KMS-11 (cell line): ENCODE data around the gene B3GALNT1.

ENCODE experiments used
- H2AFZ ChIP-seq: fragments of 200-600 bp; sonication (generic); 2 replicates; pipeline ENCODE4 v1.6.1; 2016; ENCODE audit warnings: antibody characterized with exemption, mixed run types, low read depth
- H3K27ac ChIP-seq: fragments of 200-600 bp; sonication (generic); 2 replicates; pipeline ENCODE4 v1.6.1; 2016; ENCODE audit warnings: mild to moderate bottlenecking, mixed run types
- H3K27me3 ChIP-seq: fragments of 200-600 bp; sonication (generic); 2 replicates; pipeline ENCODE4 v1.6.1; 2017; ENCODE audit warnings: mild to moderate bottlenecking, low read depth, mixed run types, moderate library complexity; ENCODE audit not compliant: insufficient read depth
- H3K36me3 ChIP-seq: fragments of 200-600 bp; sonication (generic); 2 replicates; pipeline ENCODE4 v1.6.1; 2017; ENCODE audit warnings: mild to moderate bottlenecking, mixed run types; ENCODE audit not compliant: insufficient read depth
- H3K4me1 ChIP-seq: fragments of 200-600 bp; sonication (generic); 2 replicates; pipeline ENCODE4 v1.6.1; 2016; ENCODE audit warnings: mild to moderate bottlenecking, low read depth, mixed run types; ENCODE audit not compliant: poor library complexity, severe bottlenecking
- H3K4me2 ChIP-seq: fragments of 200-600 bp; sonication (generic); 2 replicates; pipeline ENCODE4 v1.7.0; 2016; ENCODE audit warnings: mild to moderate bottlenecking, mixed run types
- H3K4me3 ChIP-seq: fragments of 200-600 bp; sonication (generic); IDR thresholded peaks from 2 replicates; pipeline ENCODE4 v1.6.1; 2017; ENCODE audit warnings: low read depth, low read length, mixed read lengths; ENCODE audit not compliant: insufficient read depth
- H3K79me2 ChIP-seq: fragments of 200-600 bp; sonication (generic); 2 replicates; pipeline ENCODE4 v1.6.1; 2016; ENCODE audit warnings: low read depth, mixed run types; ENCODE audit not compliant: insufficient read depth
- H3K9ac ChIP-seq: fragments of 200-600 bp; sonication (generic); 2 replicates; pipeline ENCODE4 v1.6.1; 2016; ENCODE audit warnings: mild to moderate bottlenecking, mixed run types
- H4K20me1 ChIP-seq: fragments of 200-600 bp; sonication (generic); 2 replicates; pipeline ENCODE4 v1.6.1; 2016; ENCODE audit warnings: mild to moderate bottlenecking, mixed run types; ENCODE audit not compliant: insufficient read depth
- TF ChIP-seq, protein P1 (sequence below): fragments of 200-600 bp; sonication (generic); conservative IDR thresholded peaks from 2 replicates; pipeline ENCODE4 v1.6.1; 2017; ENCODE audit warnings: low read depth, mild to moderate bottlenecking, antibody characterized with exemption, low read length, moderate library complexity, mixed read lengths

B3GALNT1 gene

DNA sequence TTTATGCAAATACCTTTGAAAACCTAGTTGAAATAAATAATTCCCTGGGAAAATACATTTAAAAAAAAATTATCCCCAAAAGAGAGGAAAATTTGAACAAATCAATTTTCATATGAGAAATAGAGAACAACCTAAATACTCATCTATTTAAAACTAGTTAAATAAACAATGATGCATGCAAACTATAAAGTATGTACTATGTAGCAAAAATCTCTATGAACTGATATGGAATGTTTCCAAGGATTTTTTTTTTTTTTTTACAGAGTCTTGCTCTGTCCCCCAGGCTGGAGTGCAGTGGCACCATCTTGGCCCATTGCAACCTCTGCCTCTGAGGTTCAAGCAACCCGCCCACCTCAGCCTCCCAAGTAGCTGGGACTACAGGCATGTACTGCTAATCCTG, 27.2 kb upstream of the B3GALNT1 start:
- H3K36me3 ChIP-seq = no peaks in the 10 kb centered on the region
- H3K27me3 ChIP-seq = no peaks in the 10 kb centered on the region
- H2AFZ ChIP-seq = no peak overlapping the region
- no peak overlapping the region for H3K27ac ChIP-seq
- H3K9ac ChIP-seq = no peak overlapping the region
- H4K20me1 ChIP-seq = no peaks in the 10 kb centered on the region
- H3K4me1 ChIP-seq = no peaks in the 10 kb centered on the region
- H3K4me3 ChIP-seq = no peak overlapping the region
- TF ChIP-seq, protein P1, sequence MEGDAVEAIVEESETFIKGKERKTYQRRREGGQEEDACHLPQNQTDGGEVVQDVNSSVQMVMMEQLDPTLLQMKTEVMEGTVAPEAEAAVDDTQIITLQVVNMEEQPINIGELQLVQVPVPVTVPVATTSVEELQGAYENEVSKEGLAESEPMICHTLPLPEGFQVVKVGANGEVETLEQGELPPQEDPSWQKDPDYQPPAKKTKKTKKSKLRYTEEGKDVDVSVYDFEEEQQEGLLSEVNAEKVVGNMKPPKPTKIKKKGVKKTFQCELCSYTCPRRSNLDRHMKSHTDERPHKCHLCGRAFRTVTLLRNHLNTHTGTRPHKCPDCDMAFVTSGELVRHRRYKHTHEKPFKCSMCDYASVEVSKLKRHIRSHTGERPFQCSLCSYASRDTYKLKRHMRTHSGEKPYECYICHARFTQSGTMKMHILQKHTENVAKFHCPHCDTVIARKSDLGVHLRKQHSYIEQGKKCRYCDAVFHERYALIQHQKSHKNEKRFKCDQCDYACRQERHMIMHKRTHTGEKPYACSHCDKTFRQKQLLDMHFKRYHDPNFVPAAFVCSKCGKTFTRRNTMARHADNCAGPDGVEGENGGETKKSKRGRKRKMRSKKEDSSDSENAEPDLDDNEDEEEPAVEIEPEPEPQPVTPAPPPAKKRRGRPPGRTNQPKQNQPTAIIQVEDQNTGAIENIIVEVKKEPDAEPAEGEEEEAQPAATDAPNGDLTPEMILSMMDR = no peak
- no peak overlapping the region for H3K4me2 ChIP-seq
- H3K79me2 ChIP-seq = no peaks in the 10 kb centered on the region

DNA sequence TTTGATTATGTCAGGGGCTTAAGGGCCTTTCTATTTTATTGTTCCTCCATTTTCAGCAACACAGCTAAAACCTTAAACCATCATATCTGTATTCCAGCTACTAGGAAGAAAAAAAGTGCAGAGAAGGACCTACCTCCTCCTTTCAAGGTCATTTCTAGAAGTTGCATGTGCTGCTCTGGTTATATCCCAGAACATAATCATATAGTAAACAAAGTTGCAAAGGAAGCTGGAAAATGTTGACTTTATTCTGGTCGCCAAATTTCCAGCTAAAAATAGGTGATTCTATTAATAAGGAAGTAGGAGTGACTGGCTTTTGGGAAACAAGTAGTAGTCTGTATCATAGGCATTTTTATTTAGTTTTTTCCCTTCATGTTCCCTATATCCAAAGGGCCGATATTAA, 21.3 kb upstream of the B3GALNT1 start:
- Histone ChIP-seq H3K9ac (no peak overlapping the region), H4K20me1 (no peaks in the 10 kb centered on the region)

DNA sequence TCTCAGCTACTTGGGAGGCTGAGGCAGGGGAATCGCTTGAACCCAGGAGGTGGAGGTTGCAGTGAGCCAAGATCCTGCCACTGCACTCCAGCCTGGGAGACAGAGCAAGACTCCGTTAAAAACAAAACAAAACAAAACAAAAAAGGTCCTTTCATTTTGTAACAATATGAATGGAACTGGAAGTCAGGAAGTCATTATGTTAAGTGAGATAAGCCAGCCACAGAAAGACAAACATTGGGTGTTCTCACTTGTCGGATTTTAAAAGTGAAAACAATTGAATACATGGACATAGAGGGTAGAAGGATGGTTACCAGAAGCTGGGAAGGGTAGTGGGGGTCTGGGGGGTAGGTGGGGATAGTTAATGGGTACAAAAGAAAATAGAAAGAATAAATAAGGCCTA, 12.5 kb upstream of the B3GALNT1 start:
- H3K27ac ChIP-seq = no peak overlapping the region
- H3K36me3 ChIP-seq = no peaks in the 10 kb centered on the region
- no peak overlapping the region for H3K9ac ChIP-seq
- H3K4me2 ChIP-seq = no peak overlapping the region
- TF ChIP-seq, protein P1 = no peak
- no peak overlapping the region for H2AFZ ChIP-seq
- H3K27me3 ChIP-seq = no peaks in the 10 kb centered on the region
- H3K4me1 ChIP-seq = no peaks in the 10 kb centered on the region
- H3K4me3 ChIP-seq = no peak overlapping the region
- H4K20me1 ChIP-seq = no peaks in the 10 kb centered on the region
- no peaks in the 10 kb centered on the region for H3K79me2 ChIP-seq

More for the DNA sequence above, 21.3 kb upstream of the B3GALNT1 start:
- TF ChIP-seq, protein P1 = no peak
- no peak overlapping the region for H3K4me3 ChIP-seq
- no peak overlapping the region for H2AFZ ChIP-seq
- no peak overlapping the region for H3K4me2 ChIP-seq
- H3K27ac ChIP-seq = no peak overlapping the region
- H3K4me1 ChIP-seq = no peaks in the 10 kb centered on the region
- no peaks in the 10 kb centered on the region for H3K27me3 ChIP-seq
- H3K36me3 ChIP-seq = no peaks in the 10 kb centered on the region
- no peaks in the 10 kb centered on the region for H3K79me2 ChIP-seq

DNA sequence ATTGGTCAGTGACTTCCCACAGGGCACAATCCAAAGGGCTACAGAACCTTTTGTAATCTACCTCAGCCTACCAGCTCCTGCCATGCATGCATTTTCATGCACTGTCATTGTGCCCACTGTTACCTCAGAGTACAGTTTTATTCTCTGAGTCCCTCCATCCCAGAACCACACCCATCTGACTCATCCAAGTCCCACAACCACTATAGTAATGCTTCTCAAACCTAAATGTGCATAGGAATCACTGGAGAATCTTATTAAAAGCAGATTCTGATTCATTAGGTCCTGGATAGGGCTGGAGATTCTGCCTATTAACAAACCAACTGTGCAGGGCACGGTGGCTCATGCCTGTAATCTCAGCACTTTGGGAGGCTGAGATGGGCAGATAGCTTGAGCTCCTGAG, 3.7 kb upstream of the B3GALNT1 start:
- H3K4me1 ChIP-seq = no peaks in the 10 kb centered on the region
- H3K79me2 ChIP-seq = no peaks in the 10 kb centered on the region
- H3K4me2 ChIP-seq = no peak overlapping the region
- H3K9ac ChIP-seq = no peak overlapping the region
- no peaks in the 10 kb centered on the region for H3K27me3 ChIP-seq
- no peak overlapping the region for H3K27ac ChIP-seq
- no peaks in the 10 kb centered on the region for H4K20me1 ChIP-seq
- no peak overlapping the region for H3K4me3 ChIP-seq
- TF ChIP-seq, protein P1 = no peak
- H3K36me3 ChIP-seq = no peaks in the 10 kb centered on the region
- H2AFZ ChIP-seq = no peak overlapping the region
